ENCODE data around the gene GABPB2.
"Not testable (repeated sequence)": the region's sequence is repeated elsewhere in the genome, so short reads cannot be mapped to it uniquely, and the experiment has no call there.

GABPB2 gene

DNA sequence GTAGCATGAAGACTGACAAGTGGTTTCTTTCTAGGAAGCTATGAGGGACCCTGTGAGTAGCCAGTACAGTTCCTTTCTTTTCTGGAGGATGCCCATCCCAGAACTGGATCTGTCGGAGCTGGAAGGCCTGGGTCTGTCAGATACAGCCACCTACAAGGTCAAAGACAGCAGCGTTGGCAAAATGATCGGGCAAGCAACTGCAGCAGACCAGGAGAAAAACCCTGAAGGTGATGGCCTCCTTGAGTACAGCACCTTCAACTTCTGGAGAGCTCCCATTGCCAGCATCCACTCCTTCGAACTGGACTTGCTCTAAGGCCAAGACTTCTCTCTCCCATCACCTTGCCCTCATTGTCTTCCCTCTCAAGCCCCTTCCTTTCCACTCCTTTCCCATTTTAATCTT, 3.4 kb upstream of the GABPB2 start:
- TF ChIP-seq, protein P1, sequence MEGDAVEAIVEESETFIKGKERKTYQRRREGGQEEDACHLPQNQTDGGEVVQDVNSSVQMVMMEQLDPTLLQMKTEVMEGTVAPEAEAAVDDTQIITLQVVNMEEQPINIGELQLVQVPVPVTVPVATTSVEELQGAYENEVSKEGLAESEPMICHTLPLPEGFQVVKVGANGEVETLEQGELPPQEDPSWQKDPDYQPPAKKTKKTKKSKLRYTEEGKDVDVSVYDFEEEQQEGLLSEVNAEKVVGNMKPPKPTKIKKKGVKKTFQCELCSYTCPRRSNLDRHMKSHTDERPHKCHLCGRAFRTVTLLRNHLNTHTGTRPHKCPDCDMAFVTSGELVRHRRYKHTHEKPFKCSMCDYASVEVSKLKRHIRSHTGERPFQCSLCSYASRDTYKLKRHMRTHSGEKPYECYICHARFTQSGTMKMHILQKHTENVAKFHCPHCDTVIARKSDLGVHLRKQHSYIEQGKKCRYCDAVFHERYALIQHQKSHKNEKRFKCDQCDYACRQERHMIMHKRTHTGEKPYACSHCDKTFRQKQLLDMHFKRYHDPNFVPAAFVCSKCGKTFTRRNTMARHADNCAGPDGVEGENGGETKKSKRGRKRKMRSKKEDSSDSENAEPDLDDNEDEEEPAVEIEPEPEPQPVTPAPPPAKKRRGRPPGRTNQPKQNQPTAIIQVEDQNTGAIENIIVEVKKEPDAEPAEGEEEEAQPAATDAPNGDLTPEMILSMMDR (IDR thresholded peaks at IDR 0.05; ENCODE audit: low read depth, low read length, missing control alignments), result no peak
- no peak overlapping the region for H3K4me3 ChIP-seq (ENCODE audit: low read depth, low read length)
- DNase-seq (ENCODE audit: low read depth), result no peak

DNA sequence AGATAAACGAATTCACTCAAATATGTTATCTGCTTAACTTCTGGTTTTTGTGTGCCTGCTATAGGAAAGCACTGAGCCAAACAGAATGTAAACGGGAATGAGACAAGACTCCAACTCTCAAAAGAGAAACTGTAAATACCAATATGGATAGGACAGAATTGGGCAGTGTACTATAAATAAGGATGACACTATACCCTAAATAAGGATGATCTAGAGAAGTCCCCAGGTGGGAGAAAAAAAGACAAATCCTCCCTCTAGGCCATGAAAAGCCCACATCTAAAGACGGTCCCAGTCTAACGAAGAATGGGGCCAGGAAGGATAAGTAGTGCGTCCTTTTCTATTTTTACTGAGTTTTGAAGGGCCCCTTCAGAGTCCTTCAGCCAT, 1.5 kb upstream of the GABPB2 start:
- no peak for DNase-seq (ENCODE audit: low read depth)
- H3K4me3 ChIP-seq (ENCODE audit: low read depth, low read length), result no peak overlapping the region
- TF ChIP-seq, protein P1 (IDR thresholded peaks at IDR 0.05; ENCODE audit: low read depth, low read length, missing control alignments), result no peak

DNA sequence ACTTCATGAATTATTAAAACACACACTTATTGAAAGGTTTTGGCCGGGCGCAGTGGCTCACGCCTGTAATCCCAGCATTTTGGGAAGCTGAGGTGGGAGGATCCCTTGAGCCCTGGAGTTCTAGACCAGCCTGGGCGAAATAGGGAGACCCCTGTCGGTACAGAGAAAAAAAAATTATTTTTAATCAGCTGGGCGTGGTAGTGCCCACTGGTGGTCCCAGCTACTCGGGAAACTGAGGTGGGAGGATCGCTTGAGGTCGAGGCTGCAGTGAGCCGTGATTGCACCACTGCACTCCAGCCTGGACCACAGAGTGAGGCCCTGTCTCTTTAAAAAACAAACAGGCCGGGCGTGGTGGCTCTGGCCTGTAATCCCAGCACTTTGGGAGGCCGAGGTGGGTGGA, 1.7 kb downstream of the GABPB2 start:
- no peak overlapping the region for H3K4me3 ChIP-seq (ENCODE audit: low read depth, low read length)
- TF ChIP-seq, protein P1 (IDR thresholded peaks at IDR 0.05; ENCODE audit: low read depth, low read length, missing control alignments), result peak; percentile 10

DNA sequence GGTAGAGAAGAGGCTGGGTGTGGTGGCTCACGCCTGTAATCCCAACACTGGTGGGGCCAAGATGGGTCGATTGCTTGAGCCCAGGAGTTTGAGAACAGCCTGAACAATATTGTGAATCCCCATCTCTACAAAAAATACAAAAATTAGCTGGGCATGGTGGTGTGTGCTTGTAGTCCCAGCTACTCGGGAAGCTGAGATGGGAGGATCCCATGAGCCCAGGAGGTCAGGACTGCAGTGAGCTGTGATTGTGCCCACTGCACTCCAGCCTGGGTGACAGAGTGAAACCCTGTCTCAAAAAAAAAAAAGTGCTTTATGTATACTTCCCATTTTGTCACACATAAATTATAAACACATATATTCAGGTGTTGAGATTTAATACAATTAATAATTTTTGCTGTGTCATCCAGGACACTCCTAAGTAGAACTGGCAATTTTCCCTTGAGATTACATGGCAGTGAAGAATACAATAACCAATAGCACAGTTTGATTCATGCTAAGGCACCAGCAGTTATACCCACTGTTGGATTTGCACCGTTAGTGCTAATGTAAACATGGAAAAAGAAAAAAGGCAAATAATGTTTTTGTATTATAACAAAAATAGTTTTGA, 15.5 kb downstream of the GABPB2 start:
- TF ChIP-seq, protein P1 (IDR thresholded peaks at IDR 0.05; ENCODE audit: low read depth, low read length, missing control alignments), result no peak
- DNase-seq (ENCODE audit: low read depth), result no peak
- no peak overlapping the region for H3K4me3 ChIP-seq (ENCODE audit: low read depth, low read length)

More for the DNA sequence above, 1.7 kb downstream of the GABPB2 start:
- DNase-seq (ENCODE audit: low read depth), result no peak

DNA sequence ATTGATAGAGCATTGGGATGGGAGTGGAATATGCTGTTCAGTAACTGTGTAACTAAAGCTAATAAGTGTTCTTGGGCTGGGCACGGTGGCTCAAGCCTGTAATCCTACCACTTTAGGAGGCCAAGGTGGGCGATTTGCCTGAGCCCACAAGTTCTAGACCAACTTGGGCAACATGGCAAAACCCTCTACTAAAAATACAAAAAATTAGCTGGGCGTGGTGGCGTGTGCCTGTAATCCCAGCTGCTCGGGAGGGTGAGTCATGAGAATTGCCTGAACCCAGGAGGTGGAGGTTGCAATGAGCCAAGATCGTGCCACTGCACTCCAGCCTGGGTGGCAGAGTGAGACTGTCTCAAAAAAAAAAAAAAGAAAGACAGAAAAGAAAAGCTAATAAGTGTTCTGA, 26.9 kb downstream of the GABPB2 start:
- not testable (repeated sequence) for H3K4me3 ChIP-seq (ENCODE audit: low read depth, low read length); DNase-seq (ENCODE audit: low read depth)

DNA sequence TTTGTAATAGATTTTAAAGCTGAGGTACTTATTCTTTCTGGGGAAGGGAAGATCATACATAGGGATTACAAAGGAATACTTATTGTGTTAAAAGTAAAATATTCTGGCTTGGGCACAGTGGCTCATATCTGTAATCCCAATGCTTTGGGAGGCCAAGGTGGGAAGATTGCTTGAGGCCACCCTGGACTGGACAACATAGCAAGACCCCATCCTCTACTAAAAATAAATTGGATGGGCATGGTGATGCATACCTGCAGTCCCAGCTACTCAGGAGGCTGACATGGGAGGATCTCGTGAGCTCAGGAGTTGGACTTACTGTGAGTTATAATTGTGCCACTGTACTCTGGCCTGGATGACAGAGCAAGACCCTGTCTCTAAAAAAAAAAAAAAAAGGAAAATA, 27.6 kb downstream of the GABPB2 start:
- DNase-seq (ENCODE audit: low read depth), result no peak
- H3K4me3 ChIP-seq (ENCODE audit: low read depth, low read length), result no peak overlapping the region
- TF ChIP-seq, protein P1 (IDR thresholded peaks at IDR 0.05; ENCODE audit: low read depth, low read length, missing control alignments), result no peak

DNA sequence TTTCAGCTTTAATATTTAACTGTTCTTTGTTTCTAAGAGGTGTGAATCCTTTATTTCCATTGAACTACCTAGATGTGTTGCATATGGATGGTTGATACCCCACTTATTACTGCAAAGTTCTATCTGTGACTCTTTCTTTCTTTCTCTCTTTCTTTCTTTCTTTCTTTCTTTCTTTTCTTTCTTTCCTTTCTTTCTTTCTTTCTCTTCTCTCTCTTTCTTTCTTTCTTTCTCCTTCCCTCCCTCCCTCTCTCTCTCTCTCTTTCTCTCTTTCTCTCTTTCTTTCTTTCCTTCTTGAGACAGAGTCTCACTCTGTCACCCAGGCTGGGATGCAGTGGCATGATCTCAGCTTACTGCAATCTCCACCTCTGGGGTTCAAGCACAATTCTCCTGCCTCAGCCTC, 34.1 kb downstream of the GABPB2 start:
- TF ChIP-seq, protein P1 (IDR thresholded peaks at IDR 0.05; ENCODE audit: low read depth, low read length, missing control alignments), result no peak
- DNase-seq (ENCODE audit: low read depth), result no peak
- no peak overlapping the region for H3K4me3 ChIP-seq (ENCODE audit: low read depth, low read length)

Measured in GM12864 (cell line).